GM23338 (cell line): ENCODE data around the gene APPBP2. TPM values are rescaled to one million over a fixed set of nuclear protein-coding genes. Genes with fewer than 3 reads are reported as not detected.
"Not testable (repeated sequence)": the region's sequence is repeated elsewhere in the genome, so short reads cannot be mapped to it uniquely, and the experiment has no call there.

Experiments
- ATAC-seq: fragments of 200-7000 bp; cut with Tn5 transposase; 3 replicates; pipeline ENCODE4 v1.9.1; 2020
- DNase-seq: peaks from one replicate; pipeline ENCODE4 v3.0.0-alpha.2; 2015; ENCODE audit warnings: low spot score
- H2AFZ ChIP-seq: fragments of 200-600 bp; sonication (generic); 2 replicates; pipeline ENCODE4 v1.8.0; 2016; ENCODE audit warnings: antibody characterized with exemption, mild to moderate bottlenecking, moderate library complexity
- H3F3A ChIP-seq: fragments of 200-600 bp; sonication (generic); replicated peaks from 2 replicates; pipeline ENCODE4 v1.8.0; 2017; ENCODE audit warnings: antibody characterized with exemption, mixed run types, low read depth
- H3K27ac ChIP-seq: fragments of 200-600 bp; sonication (generic); 2 replicates; pipeline ENCODE4 v1.6.1; 2016; ENCODE audit warnings: low read depth
- H3K27me3 ChIP-seq: fragments of 200-600 bp; sonication (generic); 2 replicates; pipeline ENCODE4 v1.8.0; 2016; ENCODE audit warnings: mild to moderate bottlenecking, mixed run types, moderate library complexity; ENCODE audit not compliant: insufficient read depth
- H3K36me3 ChIP-seq: fragments of 200-600 bp; sonication (generic); 2 replicates; pipeline ENCODE4 v1.8.0; 2016; ENCODE audit warnings: mild to moderate bottlenecking; ENCODE audit not compliant: insufficient read depth
- H3K4me1 ChIP-seq: fragments of 200-600 bp; sonication (generic); 2 replicates; pipeline ENCODE4 v1.8.0; 2016; ENCODE audit warnings: mild to moderate bottlenecking, moderate library complexity; ENCODE audit not compliant: insufficient read depth
- H3K4me2 ChIP-seq: fragments of 200-600 bp; sonication (generic); 2 replicates; pipeline ENCODE4 v1.7.1; 2017; ENCODE audit warnings: mixed run types
- H3K4me3 ChIP-seq: fragments of 200-600 bp; sonication (generic); 2 replicates; pipeline ENCODE4 v1.6.1; 2016; ENCODE audit warnings: mixed run types
- H3K79me2 ChIP-seq: fragments of 200-600 bp; sonication (generic); replicated peaks from 2 replicates; pipeline ENCODE4 v1.8.0; 2017; ENCODE audit warnings: mild to moderate bottlenecking; ENCODE audit not compliant: insufficient read depth
- H3K9me2 ChIP-seq: fragments of 200-600 bp; sonication (generic); 2 replicates; pipeline ENCODE4 v1.8.0; 2017; ENCODE audit not compliant: insufficient read depth
- H4K20me1 ChIP-seq: fragments of 200-600 bp; sonication (generic); replicated peaks from 2 replicates; pipeline ENCODE4 v1.8.0; 2017; ENCODE audit warnings: mild to moderate bottlenecking; ENCODE audit not compliant: insufficient read depth
- H3K27ac Mint-ChIP-seq: 2 replicates; pipeline ENCODE4 v1.8.0; 2020; ENCODE audit warnings: inconsistent platforms, mild to moderate bottlenecking, moderate library complexity, mixed read lengths
- H3K27me3 Mint-ChIP-seq: 3 replicates; pipeline ENCODE4 v1.8.0; 2022; ENCODE audit warnings: low read depth, mild to moderate bottlenecking, moderate library complexity, mixed read lengths, inconsistent platforms; ENCODE audit not compliant: insufficient read depth, poor library complexity
- H3K36me3 Mint-ChIP-seq: 3 replicates; pipeline ENCODE4 v1.8.0; 2021; ENCODE audit warnings: low read depth, mild to moderate bottlenecking, inconsistent platforms, moderate library complexity, mixed read lengths
- H3K4me1 Mint-ChIP-seq: 3 replicates; pipeline ENCODE4 v1.8.0; 2020; ENCODE audit warnings: mild to moderate bottlenecking, inconsistent platforms, mixed read lengths
- H3K4me3 Mint-ChIP-seq: 3 replicates; pipeline ENCODE4 v1.8.0; 2021; ENCODE audit warnings: moderate library complexity, mild to moderate bottlenecking, inconsistent platforms, mixed read lengths
- H3K9me3 Mint-ChIP-seq: 3 replicates; pipeline ENCODE4 v1.8.0; 2020; ENCODE audit warnings: moderate library complexity, mild to moderate bottlenecking, inconsistent platforms, mixed read lengths
- CREB1 ChIP-seq: fragments of 250-450 bp; sonication (Bioruptor Pico); IDR thresholded peaks from 2 replicates; pipeline ENCODE4 v1.5.0; 2020; ENCODE audit warnings: low read depth, mild to moderate bottlenecking, moderate library complexity
- CTCF ChIP-seq, 2 experiments: fragments of 200-600 bp in 1 of 2; sonication (generic) in 1 of 2; conservative IDR thresholded peaks; 2 replicates each; pipeline versions ENCODE4 v1.5.1 to v1.6.1; 2016 to 2017; ENCODE audit warnings: antibody characterized with exemption in 2 of 2, low read depth in 2 of 2, mild to moderate bottlenecking in 2 of 2, moderate library complexity in 1 of 2
- ETS1 ChIP-seq: IDR thresholded peaks from 2 replicates; pipeline ENCODE4 v1.6.1; 2016; ENCODE audit warnings: antibody characterized with exemption
- EZH2phosphoT487 ChIP-seq: fragments of 200-600 bp; sonication (generic); IDR thresholded peaks from one replicate; pipeline ENCODE4 v1.8.1; 2018; ENCODE audit warnings: antibody characterized with exemption; ENCODE audit not compliant: unreplicated experiment
- NANOG ChIP-seq: IDR thresholded peaks from 2 replicates; pipeline ENCODE4 v1.6.1; 2016; ENCODE audit warnings: antibody characterized with exemption, borderline replicate concordance
- REST ChIP-seq: IDR thresholded peaks from one replicate; pipeline ENCODE4 v1.6.1; 2018; ENCODE audit warnings: antibody characterized with exemption; ENCODE audit not compliant: unreplicated experiment
- STAT1 ChIP-seq: IDR thresholded peaks from one replicate; pipeline ENCODE4 v1.6.1; 2016; ENCODE audit warnings: antibody characterized with exemption; ENCODE audit not compliant: unreplicated experiment
- ZNF114 ChIP-seq: fragments of 250-450 bp; sonication (Bioruptor Pico); IDR thresholded peaks from 2 replicates; pipeline ENCODE4 v1.5.0; 2020; ENCODE audit warnings: mild to moderate bottlenecking, moderate library complexity
- ZNF331 ChIP-seq: fragments of 250-450 bp; sonication (Bioruptor Pico); IDR thresholded peaks from 2 replicates; pipeline ENCODE4 v1.5.0; 2020; ENCODE audit warnings: low read depth, mild to moderate bottlenecking, moderate library complexity
- polyA plus RNA-seq: library from polyadenylated mRNA; unstranded; fragments of >200 nt; fragmentation: Nextera tagmentation; extraction: Ambion mirVana; gene quantifications from 2 replicates; pipeline ENCODE4 v1.2.1, GENCODE V29; 2016
- total RNA-seq: library from RNA; depleted of rRNA; stranded (reverse); fragments of >200 nt; shearing (Covaris generic); gene quantifications from 2 replicates; pipeline ENCODE4 v1.2.3, GENCODE V29; 2014

The APPBP2 gene
- total and polyA plus RNA-seq, 2 experiments from 2014 or later = 9.3 to 15.0 TPM

DNA sequence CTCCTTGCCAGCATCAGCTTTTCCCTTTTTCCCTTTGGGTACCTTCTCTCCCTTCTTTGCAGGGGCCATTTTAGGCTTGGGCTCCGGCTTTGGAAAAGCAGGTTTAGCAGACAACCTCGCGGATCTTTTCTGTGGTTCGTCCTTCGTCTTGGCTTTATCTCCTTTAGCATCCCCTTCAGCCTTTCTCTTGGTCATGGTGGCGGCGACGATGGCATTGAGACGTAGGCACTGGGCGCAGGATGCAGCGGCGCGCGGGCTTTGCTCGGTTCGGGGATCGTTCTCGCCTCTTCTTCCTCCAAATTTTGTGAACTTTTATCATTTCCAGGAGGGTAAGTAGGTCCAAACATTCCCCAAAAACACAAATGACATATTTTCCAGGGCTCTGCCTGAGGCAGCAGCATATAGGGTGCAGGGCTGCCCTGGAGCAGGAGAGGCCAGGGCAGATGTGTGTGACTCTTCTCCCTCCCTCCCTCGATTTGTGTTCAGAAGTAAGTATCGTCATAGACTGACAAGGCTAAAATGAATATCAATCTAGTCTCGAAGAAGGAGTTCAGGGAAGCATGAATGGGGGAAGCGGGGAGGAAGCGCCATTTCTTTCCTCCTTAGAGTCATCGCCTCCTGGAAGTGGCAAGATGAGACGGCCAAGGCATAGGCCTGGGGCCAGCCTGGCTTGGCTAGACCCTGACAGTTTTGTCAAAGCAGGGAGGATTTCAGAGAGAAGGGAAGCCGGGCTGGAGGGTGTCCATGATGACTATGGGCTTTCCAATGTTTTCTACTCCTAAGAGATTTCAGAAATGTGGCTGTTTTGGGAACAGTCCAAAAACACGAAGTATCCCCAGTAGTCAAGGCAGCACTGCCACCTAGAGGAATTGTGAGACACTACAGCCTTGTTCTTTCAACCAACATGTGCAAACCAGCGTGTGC, 90.5 kb downstream of the APPBP2 start:
- H3K79me2 ChIP-seq = no peaks in the 10 kb centered on the region
- peaks cover 5% of the 10 kb centered on the region for H3K4me1 Mint-ChIP-seq
- peaks cover 24% of the 10 kb centered on the region for H3K9me3 Mint-ChIP-seq
- H3K4me2 ChIP-seq = no peak overlapping the region
- H3K4me1 ChIP-seq = peaks cover 6% of the 10 kb centered on the region; the same call in 1 of the 2 replicates
- ATAC-seq (peak; percentile 84), DNase-seq (peak; percentile 89)
- no peaks in the 10 kb centered on the region for H3F3A ChIP-seq
- H3K27ac ChIP-seq = no peak overlapping the region
- peak overlapping the region; percentile 93 for H2AFZ ChIP-seq
- TF ChIP-seq STAT1 = no peak
- no peak for TF ChIP-seq ZNF331 (CRISPR knock-in tag)
- no peak for TF ChIP-seq NANOG
- no peak for TF ChIP-seq ZNF114 (CRISPR knock-in tag)
- TF ChIP-seq EZH2phosphoT487 = no peak
- no peak for TF ChIP-seq ETS1
- TF ChIP-seq CREB1 (CRISPR knock-in tag) = no peak
- TF ChIP-seq CTCF (conservative IDR thresholded peaks at IDR 0.05; ENCODE audit: low read depth in 2 of 2) = peak; percentile 96 to 98
- no peak for TF ChIP-seq REST
- H3K27ac Mint-ChIP-seq = peak overlapping the region; percentile 85; the same call in 1 of the 2 replicates
- no peak overlapping the region for H3K4me3 Mint-ChIP-seq
- no peaks in the 10 kb centered on the region for H3K27me3 ChIP-seq
- peaks cover 21% of the 10 kb centered on the region for H3K36me3 Mint-ChIP-seq
- no peaks in the 10 kb centered on the region for H3K36me3 ChIP-seq
- no peaks in the 10 kb centered on the region for H4K20me1 ChIP-seq
- peaks cover 4% of the 10 kb centered on the region for H3K27me3 Mint-ChIP-seq
- no peaks in the 10 kb centered on the region for H3K9me2 ChIP-seq
- no peak overlapping the region for H3K4me3 ChIP-seq

GRCh38 chr17:60433021-60433997, 92.7 kb downstream of the APPBP2 start:
- H3K27ac Mint-ChIP-seq, H3K4me1 Mint-ChIP-seq, ATAC-seq, H3K4me3 Mint-ChIP-seq, H3K4me3 ChIP-seq, H3K27me3 ChIP-seq, H3K27ac ChIP-seq, H4K20me1 ChIP-seq, DNase-seq, H3K9me2 ChIP-seq, H3K79me2 ChIP-seq, H3F3A ChIP-seq, H3K27me3 Mint-ChIP-seq, H3K4me2 ChIP-seq, H3K36me3 ChIP-seq, H2AFZ ChIP-seq, H3K4me1 ChIP-seq: not testable (repeated sequence)
- H3K36me3 Mint-ChIP-seq = peaks cover 21% of the 10 kb centered on the region
- H3K9me3 Mint-ChIP-seq = peaks cover 21% of the 10 kb centered on the region

GRCh38 chr17:60430561-60430960, 95.5 kb downstream of the APPBP2 start:
- H2AFZ ChIP-seq, H3K4me2 ChIP-seq, H3K36me3 ChIP-seq, H3K4me1 Mint-ChIP-seq, H4K20me1 ChIP-seq, H3K27me3 ChIP-seq, ATAC-seq, H3K79me2 ChIP-seq, H3K4me1 ChIP-seq, H3K9me2 ChIP-seq, H3K4me3 ChIP-seq, H3K27ac Mint-ChIP-seq, H3K27ac ChIP-seq, H3K27me3 Mint-ChIP-seq, DNase-seq, H3F3A ChIP-seq, H3K4me3 Mint-ChIP-seq: not testable (repeated sequence)
- Mint-ChIP-seq H3K9me3 (peaks cover 21% of the 10 kb centered on the region), H3K36me3 (peaks cover 21% of the 10 kb centered on the region)
